H1 (cell line): ENCODE data around the gene SLCO2A1. TPM values are rescaled to one million over a fixed set of nuclear protein-coding genes. Genes with fewer than 3 reads are reported as not detected.

ENCODE experiments used
- CTCF ChIA-PET: fragments of 300-600 bp; sonication (Branson Sonifier 250); formaldehyde crosslinking; loops from one replicate; lab custom pipeline; 2021; ENCODE audit not compliant: partially characterized antibody; lab: Charles Lee
- POLR2A ChIA-PET: fragments of 300-600 bp; sonication (Branson Sonifier 250); formaldehyde crosslinking; loops from one replicate; lab custom pipeline; 2021; ENCODE audit warnings: inconsistent platforms; ENCODE audit not compliant: partially characterized antibody; lab: Charles Lee
- DNase-seq, 2 experiments: peaks; one replicate each; pipeline versions ENCODE4 v3.0.0 to v3.0.0-alpha.2; 2010 to 2022; ENCODE audit warnings: low spot score in 2 of 2, low read depth in 1 of 2, mixed read lengths in 1 of 2
- FAIRE-seq: peaks from 2 replicates; lab custom pipeline; 2011; peaks lifted over from hg19 to GRCh38; lab: Jason Lieb, UNC
- H2AFZ ChIP-seq: 2 replicates; pipeline ENCODE4 v1.8.1; 2012; ENCODE audit warnings: low read length, inconsistent platforms
- H2AK5ac ChIP-seq: 2 replicates; pipeline ENCODE4 v1.6.1; 2013; ENCODE audit warnings: low read depth, low read length
- H2BK120ac ChIP-seq: replicated peaks from 2 replicates; pipeline ENCODE3; 2013; ENCODE audit warnings: low read depth, low read length, inconsistent platforms
- H2BK12ac ChIP-seq: 2 replicates; pipeline ENCODE4 v1.6.1; 2013; ENCODE audit warnings: low read depth, low read length
- H2BK15ac ChIP-seq: 2 replicates; pipeline ENCODE4 v1.6.1; 2013; ENCODE audit warnings: low read length
- H2BK20ac ChIP-seq: 2 replicates; pipeline ENCODE4 v1.6.1; 2013; ENCODE audit warnings: low read length
- H2BK5ac ChIP-seq: 2 replicates; pipeline ENCODE4 v1.6.1; 2013; ENCODE audit warnings: low read depth, low read length
- H3K14ac ChIP-seq: 2 replicates; pipeline ENCODE4 v1.6.1; 2013; ENCODE audit warnings: inconsistent platforms; ENCODE audit not compliant: insufficient read length
- H3K18ac ChIP-seq: 2 replicates; pipeline ENCODE4 v1.6.1; 2013; ENCODE audit warnings: low read length; ENCODE audit errors: extremely low read depth
- H3K23ac ChIP-seq: 2 replicates; pipeline ENCODE4 v1.6.1; 2013; ENCODE audit warnings: inconsistent platforms; ENCODE audit not compliant: insufficient read length
- H3K23me2 ChIP-seq: 2 replicates; pipeline ENCODE4 v1.6.1; 2013; ENCODE audit warnings: low read depth, low read length
- H3K27ac ChIP-seq: 2 replicates; pipeline ENCODE4 v1.6.1; 2011; ENCODE audit warnings: low read depth, low read length, inconsistent platforms
- H3K27me3 ChIP-seq, 4 experiments: replicated peaks in 1 of 4; 1 replicate in 1 of 4; 2 replicates in 3 of 4; pipeline versions ENCODE4 v1.6.1 to v1.8.1; 2011 to 2013; ENCODE audit warnings: low read length in 3 of 4, mild to moderate bottlenecking in 3 of 4, inconsistent platforms in 2 of 4, mixed read lengths in 2 of 4, moderate library complexity in 1 of 4; ENCODE audit not compliant: control insufficient read depth in 3 of 4, insufficient read depth in 3 of 4; ENCODE audit errors: extremely low read depth in 1 of 4
- H3K36me3 ChIP-seq, 4 experiments: 2 replicates each; pipeline versions ENCODE4 v1.6.1 to v1.8.1; 2011 to 2013; ENCODE audit warnings: mild to moderate bottlenecking in 4 of 4, low read length in 3 of 4, moderate library complexity in 2 of 4, control low read depth in 1 of 4, inconsistent platforms in 1 of 4; ENCODE audit not compliant: insufficient read depth in 4 of 4, control insufficient read depth in 2 of 4
- H3K4ac ChIP-seq: replicated peaks from 2 replicates; pipeline ENCODE3; 2013; ENCODE audit warnings: low read length, low read depth, mixed read lengths, inconsistent platforms; ENCODE audit not compliant: insufficient read length
- H3K4me1 ChIP-seq, 4 experiments: replicated peaks in 1 of 4; 1 replicate in 1 of 4; 2 replicates in 3 of 4; pipeline versions ENCODE4 v1.6.1 to v1.8.1; 2011 to 2013; ENCODE audit warnings: low read length in 3 of 4, inconsistent platforms in 2 of 4, mixed read lengths in 1 of 4; ENCODE audit not compliant: insufficient read depth in 4 of 4, control insufficient read depth in 3 of 4
- H3K4me2 ChIP-seq, 2 experiments: 2 replicates each; pipeline versions ENCODE4 v1.6.1 to v1.8.1; 2011 to 2013; ENCODE audit warnings: low read depth in 2 of 2, low read length in 2 of 2, control low read depth in 1 of 2, inconsistent platforms in 1 of 2, mild to moderate bottlenecking in 1 of 2; ENCODE audit not compliant: insufficient read depth in 1 of 2
- H3K4me3 ChIP-seq, 4 experiments: fragments of 200-600, 300-600 bp in 1 of 4; sonication (generic), shearing (Covaris generic), sonication (Bioruptor Twin) in 1 of 4; 2 replicates each; pipeline versions ENCODE4 v1.5.1 to v1.8.1; 2011 to 2016; ENCODE audit warnings: low read length in 4 of 4, low read depth in 3 of 4, control low read depth in 2 of 4, inconsistent platforms in 2 of 4, mild to moderate bottlenecking in 2 of 4, mixed read lengths in 1 of 4, moderate library complexity in 1 of 4; ENCODE audit not compliant: insufficient read depth in 2 of 4; ENCODE audit errors: extremely low read depth in 1 of 4
- H3K56ac ChIP-seq: replicated peaks from 2 replicates; pipeline ENCODE3; 2013; ENCODE audit warnings: low read depth, mild to moderate bottlenecking, mixed read lengths, low read length, inconsistent platforms; ENCODE audit not compliant: insufficient read length
- H3K79me1 ChIP-seq: 2 replicates; pipeline ENCODE4 v1.6.1; 2013; ENCODE audit warnings: low read depth, low read length, control low read depth
- H3K79me2 ChIP-seq, 2 experiments: 2 replicates each; pipeline versions ENCODE4 v1.6.1 to v1.8.1; 2012 to 2013; ENCODE audit warnings: low read length in 2 of 2, mild to moderate bottlenecking in 2 of 2, inconsistent platforms in 1 of 2; ENCODE audit not compliant: insufficient read depth in 2 of 2, control insufficient read depth in 1 of 2
- H3K9ac ChIP-seq, 4 experiments: replicated peaks in 1 of 4; 1 replicate in 1 of 4; 2 replicates in 3 of 4; pipeline versions ENCODE4 v1.6.1 to v1.8.1; 2011 to 2013; ENCODE audit warnings: low read depth in 3 of 4, low read length in 3 of 4, control low read depth in 2 of 4, mild to moderate bottlenecking in 2 of 4, moderate library complexity in 2 of 4, inconsistent platforms in 1 of 4; ENCODE audit errors: extremely low read depth in 1 of 4
- H3K9me3 ChIP-seq, 2 experiments: 2 replicates each; pipeline versions ENCODE4 v1.6.1 to v1.8.1; 2012 to 2013; ENCODE audit warnings: mild to moderate bottlenecking in 2 of 2, moderate library complexity in 2 of 2, control low read depth in 1 of 2, inconsistent platforms in 1 of 2, low read depth in 1 of 2, low read length in 1 of 2, mixed read lengths in 1 of 2; ENCODE audit not compliant: insufficient read depth in 2 of 2
- H4K20me1 ChIP-seq, 2 experiments: replicated peaks in 1 of 2; 2 replicates each; pipeline versions ENCODE3 to v1.8.1; 2011 to 2013; ENCODE audit warnings: inconsistent platforms in 2 of 2, low read length in 2 of 2, mild to moderate bottlenecking in 1 of 2; ENCODE audit not compliant: insufficient read depth in 2 of 2, control insufficient read depth in 1 of 2
- H4K5ac ChIP-seq: 2 replicates; pipeline ENCODE4 v1.6.1; 2013; ENCODE audit warnings: low read length, low read depth, mixed read lengths, inconsistent platforms; ENCODE audit not compliant: insufficient read length
- H4K8ac ChIP-seq: 2 replicates; pipeline ENCODE4 v1.8.0; 2013; ENCODE audit warnings: mild to moderate bottlenecking, moderate library complexity, low read length, inconsistent platforms; ENCODE audit not compliant: insufficient read depth; ENCODE audit errors: extremely low read depth
- H4K91ac ChIP-seq: replicated peaks from 2 replicates; pipeline ENCODE3; 2013; ENCODE audit warnings: low read length, mixed read lengths, inconsistent platforms; ENCODE audit not compliant: insufficient read length
- ATF3 ChIP-seq: IDR thresholded peaks from 2 replicates; pipeline ENCODE4 v1.6.1; 2011; ENCODE audit warnings: low read depth, mild to moderate bottlenecking, low read length; ENCODE audit not compliant: insufficient read depth
- BRCA1 ChIP-seq: IDR thresholded peaks from 2 replicates; pipeline ENCODE4 v1.6.1; 2012; ENCODE audit warnings: low read depth, low read length, improper control_type of control experiment
- KDM4A ChIP-seq: IDR thresholded peaks from one replicate; pipeline ENCODE4 v1.7.1; 2012; ENCODE audit warnings: low read depth, mild to moderate bottlenecking, moderate library complexity, low read length, inconsistent platforms; ENCODE audit not compliant: severe bottlenecking
- PHF8 ChIP-seq: fragments of 200-600 bp; sonication (generic); conservative IDR thresholded peaks from 2 replicates; pipeline ENCODE4 v1.7.1; 2012; ENCODE audit warnings: low read depth, mild to moderate bottlenecking, inconsistent platforms, low read length, moderate library complexity
- POLR2AphosphoS5 ChIP-seq: IDR thresholded peaks from 2 replicates; pipeline ENCODE4 v1.6.1; 2011; ENCODE audit warnings: low read depth, low read length
- SIN3A ChIP-seq, 2 experiments: IDR thresholded peaks in 1 of 2; conservative IDR thresholded peaks in 1 of 2; 2 replicates each; pipeline ENCODE4 v1.6.1; 2011 to 2012; ENCODE audit warnings: low read length in 2 of 2, improper control_type of control experiment in 1 of 2, low read depth in 1 of 2, mild to moderate bottlenecking in 1 of 2
- SP1 ChIP-seq: IDR thresholded peaks from 2 replicates; pipeline ENCODE4 v1.6.1; 2011; ENCODE audit warnings: low read depth, low read length
- SP2 ChIP-seq: IDR thresholded peaks from 2 replicates; pipeline ENCODE4 v1.6.1; 2012; ENCODE audit warnings: mild to moderate bottlenecking, low read length, inconsistent platforms
- SUZ12 ChIP-seq: fragments of 200-600 bp; sonication (generic); IDR thresholded peaks from 2 replicates; pipeline ENCODE4 v1.6.1; 2012; ENCODE audit warnings: mild to moderate bottlenecking, inconsistent platforms, low read length, moderate library complexity, mixed read lengths
- TAF1 ChIP-seq: IDR thresholded peaks from 2 replicates; pipeline ENCODE4 v1.6.1; 2011; ENCODE audit warnings: mild to moderate bottlenecking, low read depth, low read length
- TEAD4 ChIP-seq: IDR thresholded peaks from 2 replicates; pipeline ENCODE4 v1.6.1; 2012; ENCODE audit warnings: low read depth, low read length, inconsistent platforms, mixed read lengths
- USF2 ChIP-seq: IDR thresholded peaks from 2 replicates; pipeline ENCODE4 v1.6.1; 2011; ENCODE audit warnings: low read length, improper control_type of control experiment
- ZNF274 ChIP-seq: IDR thresholded peaks from 2 replicates; pipeline ENCODE4 v1.7.0; 2012; ENCODE audit warnings: low read length, borderline replicate concordance; ENCODE audit errors: extremely low read depth
- WGBS, 2 experiments: shearing (Covaris generic) in 1 of 2; methylation state at CpG; one replicate each; pipeline versions ENCODE4 v1.1.6 to v1.1.7; 2013 to 2015; ENCODE audit warnings: low lambda C conversion rate in 2 of 2, mixed read lengths in 2 of 2, inconsistent platforms in 1 of 2, low coverage in 1 of 2, missing lambda C conversion rate in 1 of 2; ENCODE audit not compliant: insufficient replicate concordance in 2 of 2, insufficient coverage in 1 of 2, insufficient read length in 1 of 2; ENCODE audit errors: extremely low coverage in 1 of 2, missing lambda C conversion rate in 1 of 2; 5-methylcytosine and 5-hydroxymethylcytosine counted together
- polyA plus RNA-seq, 7 experiments: library from polyadenylated mRNA; depleted of rRNA in 3 of 7; stranded (reverse) in 5 of 7; unstranded in 2 of 7; fragments of >200 nt in 5 of 7; fragments of 200-250 nt in 2 of 7; gene quantifications; 1 replicate in 5 of 7; 2 replicates in 1 of 7; 4 replicates in 1 of 7; pipeline versions ENCODE4 v1.2.1 to v1.2.3, GENCODE V29; 2011 to 2013; ENCODE audit warnings: missing spikeins in 2 of 7, mixed read lengths in 2 of 7
- total RNA-seq: library from RNA; stranded (reverse); fragmentation: NEBNext Ultra II Directional; extraction: Animal tissue kit (Norgen Biotek cat#: 25700); gene quantifications from 2 replicates; pipeline ENCODE4 v1.2.1, GENCODE V29; 2021

The SLCO2A1 gene
- total and polyA plus RNA-seq, 2 of the 8 experiments (the other 6 are each of a cell fraction or from before 2014, with no cell fraction given): 1.1 to 2.3 TPM

GRCh38 chr3:133987136-133987535 lies 42.6 kb downstream of the SLCO2A1 start:
- no peak overlapping the region for H2BK15ac ChIP-seq
- no peak for DNase-seq
- WGBS, 2 experiments: 89% methylated on average over 5 of the region's 8 CpGs; no CpG with 5 or more reads in 1 of the 2 experiments
- TF ChIP-seq BRCA1 (no peak), PHF8 (no peak), SP2 (no peak), TEAD4 (no peak), TAF1 (no peak), ZNF274 (no peak), USF2 (no peak), SIN3A (conservative IDR thresholded peaks at IDR 0.05 in 1 of 2, IDR thresholded peaks at IDR 0.05 in 1 of 2; ENCODE audit: low read depth in 1 of 2, low read length in 2 of 2) (no peak), ATF3 (no peak), POLR2AphosphoS5 (no peak), SP1 (no peak), SUZ12 (no peak), KDM4A (no peak)

More at GRCh38 chr3:133987136-133987535, 42.6 kb downstream of the SLCO2A1 start:
- no peak overlapping the region for H3K56ac ChIP-seq
- H3K9me3 ChIP-seq: no peaks in the 10 kb centered on the region
- H3K23me2 ChIP-seq: no peaks in the 10 kb centered on the region; the same call in 1 of the 2 replicates
- no peak overlapping the region for H2AK5ac ChIP-seq
- H3K9ac ChIP-seq: no peak overlapping the region
- H2BK120ac ChIP-seq: no peak overlapping the region
- FAIRE-seq: no peak
- H2BK12ac ChIP-seq: no peak overlapping the region
- no peak overlapping the region for H3K27ac ChIP-seq
- CTCF ChIA-PET: interaction anchor here (1.0 kb wide), 1 partner anchor 22 kb away, joined by 4 read pairs; no protein-coding TSS in a partner anchor
- no peak overlapping the region for H4K5ac ChIP-seq
- H3K79me1 ChIP-seq: no peaks in the 10 kb centered on the region
- no peak overlapping the region for H3K23ac ChIP-seq
- no peak overlapping the region for H3K14ac ChIP-seq
- H2AFZ ChIP-seq: no peak overlapping the region
- no peak overlapping the region for H3K18ac ChIP-seq
- no peaks in the 10 kb centered on the region for H3K36me3 ChIP-seq
- peaks cover 0 to 6% (median 0%) of the 10 kb centered on the region in 4 experiments; a peak in 3 of 7 replicates for H3K27me3 ChIP-seq
- POLR2A ChIA-PET: interaction anchor here (1.6 kb wide), 1 partner anchor 13 kb away, joined by 5 read pairs; no protein-coding TSS in a partner anchor
- no peak overlapping the region for H4K8ac ChIP-seq
- no peak overlapping the region for H3K4me2 ChIP-seq
- H3K4ac ChIP-seq: no peak overlapping the region
- no peak overlapping the region for H4K91ac ChIP-seq
- H3K4me1 ChIP-seq: peaks cover 3 to 20% (median 8%) of the 10 kb centered on the region in 4 experiments; a peak in 5 of 7 replicates
- H2BK5ac ChIP-seq: no peak overlapping the region
- no peaks in the 10 kb centered on the region for H3K79me2 ChIP-seq
- no peak overlapping the region for H2BK20ac ChIP-seq
- no peaks in the 10 kb centered on the region for H4K20me1 ChIP-seq
- H3K4me3 ChIP-seq: no peak overlapping the region
